Neural crest cell (in vitro differentiated cells): ENCODE data around the gene TESMIN. TPM values are rescaled to one million over a fixed set of nuclear protein-coding genes. Genes with fewer than 3 reads are reported as not detected.

Source experiments
- DNase-seq: peaks from one replicate; pipeline ENCODE4 v3.0.0; 2021; ENCODE audit warnings: low read depth, mixed read lengths, low spot score
- H3K27ac Mint-ChIP-seq: one replicate; pipeline ENCODE4 v1.8.0; 2021; ENCODE audit warnings: mild to moderate bottlenecking, mixed read lengths; ENCODE audit not compliant: unreplicated experiment
- H3K27me3 Mint-ChIP-seq: 2 replicates; pipeline ENCODE4 v1.8.0; 2021; ENCODE audit warnings: low read depth, mild to moderate bottlenecking, mixed read lengths
- H3K36me3 Mint-ChIP-seq: 2 replicates; pipeline ENCODE4 v1.8.0; 2021; ENCODE audit warnings: low read depth, mild to moderate bottlenecking, mixed read lengths
- H3K4me1 Mint-ChIP-seq: 2 replicates; pipeline ENCODE4 v1.8.0; 2021; ENCODE audit warnings: mixed read lengths
- H3K4me3 Mint-ChIP-seq: one replicate; pipeline ENCODE4 v1.8.0; 2021; ENCODE audit warnings: mild to moderate bottlenecking, mixed read lengths
- H3K9me3 Mint-ChIP-seq: 2 replicates; pipeline ENCODE4 v1.8.0; 2021; ENCODE audit warnings: mixed read lengths
- CTCF ChIP-seq: fragments of 200-600 bp; sonication (generic); conservative IDR thresholded peaks from 2 replicates; pipeline ENCODE4 v1.5.0; 2021; ENCODE audit warnings: antibody characterized with exemption, mild to moderate bottlenecking
- total RNA-seq: library from RNA; stranded (reverse); gene quantifications from 2 replicates; pipeline ENCODE4 v1.2.1, GENCODE V29; 2021

TESMIN gene
- total RNA-seq, 1 donor from 2014 or later: 6.8 TPM

- no peak overlapping the region for H3K27ac Mint-ChIP-seq
- no peaks in the 10 kb centered on the region for H3K36me3 Mint-ChIP-seq
- no peak overlapping the region for H3K4me3 Mint-ChIP-seq
- no peaks in the 10 kb centered on the region for H3K27me3 Mint-ChIP-seq
- H3K9me3 Mint-ChIP-seq: no peaks in the 10 kb centered on the region
- TF ChIP-seq CTCF: no peak
- peaks cover 17% of the 10 kb centered on the region for H3K4me1 Mint-ChIP-seq
- no peak for DNase-seq
These were observed 7.8 kb downstream of the TESMIN start for GRCh38 chr11:68743539-68743938.

DNA sequence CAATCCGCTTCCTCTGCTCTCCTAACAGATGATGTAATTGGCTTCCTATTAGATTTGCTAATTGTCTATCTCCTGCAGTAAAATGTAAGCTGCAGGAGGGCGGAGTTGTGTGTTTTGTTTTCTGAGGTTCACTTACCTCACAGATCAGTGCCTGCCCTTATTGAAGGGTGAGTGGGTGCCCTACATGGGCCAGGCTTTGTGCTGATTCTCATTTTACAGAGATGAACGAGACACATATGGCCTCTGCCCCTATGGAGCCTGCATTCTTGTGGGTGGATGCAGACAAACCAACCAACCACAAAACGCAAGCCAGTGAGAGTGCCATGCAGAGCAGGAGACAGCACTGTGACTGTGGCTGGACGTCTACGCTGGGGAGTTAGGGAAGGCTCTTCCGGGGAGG lies 9.9 kb downstream of the TESMIN start:
- no peak for DNase-seq
- TF ChIP-seq CTCF: no peak
- H3K36me3 Mint-ChIP-seq: no peaks in the 10 kb centered on the region
- H3K27ac Mint-ChIP-seq: no peak overlapping the region
- no peaks in the 10 kb centered on the region for H3K27me3 Mint-ChIP-seq
- H3K9me3 Mint-ChIP-seq: no peaks in the 10 kb centered on the region
- no peak overlapping the region for H3K4me3 Mint-ChIP-seq
- H3K4me1 Mint-ChIP-seq: peaks cover 7% of the 10 kb centered on the region

DNA sequence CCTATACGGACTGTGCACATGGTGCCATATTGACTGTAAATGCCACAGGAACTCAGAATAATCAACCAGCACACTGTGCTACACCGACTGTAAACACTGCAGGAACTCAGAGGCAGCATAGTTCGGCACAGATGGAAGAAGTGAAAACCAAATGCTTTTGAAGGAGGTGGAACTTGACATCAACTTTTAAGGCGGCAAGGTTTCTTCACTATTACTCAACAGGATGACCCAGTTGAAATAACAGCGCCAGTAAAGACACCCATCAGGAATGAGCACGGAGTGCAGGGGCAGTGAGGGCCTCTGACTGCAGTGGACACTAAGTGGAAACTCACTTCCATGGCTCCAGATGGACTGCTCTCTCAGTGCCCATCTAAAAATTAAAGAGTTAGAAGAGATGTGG lies 15.7 kb downstream of the TESMIN start:
- Mint-ChIP-seq H3K36me3 (no peaks in the 10 kb centered on the region), H3K4me1 (no peaks in the 10 kb centered on the region), H3K4me3 (no peak overlapping the region), H3K27me3 (no peaks in the 10 kb centered on the region), H3K27ac (no peak overlapping the region), H3K9me3 (no peaks in the 10 kb centered on the region)
- TF ChIP-seq CTCF: no peak
- no peak for DNase-seq

DNA sequence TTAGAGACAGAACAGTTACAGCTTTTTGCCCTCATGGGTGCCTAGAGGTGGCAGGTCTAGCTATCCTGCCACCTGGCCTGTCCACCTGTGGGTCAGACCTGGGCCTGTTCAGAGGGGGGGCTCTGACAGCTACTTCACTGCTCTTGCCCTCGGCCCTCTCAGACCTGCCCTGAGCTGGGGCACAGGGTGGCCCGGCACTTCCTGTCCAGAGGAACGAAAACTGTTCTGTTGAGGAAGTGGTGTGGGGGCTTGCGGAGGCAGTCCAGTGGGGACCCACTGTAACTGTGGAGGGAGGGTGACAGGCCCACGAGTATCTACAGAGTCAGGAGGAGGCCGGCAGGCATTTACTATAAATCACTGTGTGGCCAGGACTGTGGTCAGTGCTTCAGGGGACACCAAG lies 16.2 kb downstream of the TESMIN start:
- no peaks in the 10 kb centered on the region for H3K27me3 Mint-ChIP-seq
- H3K36me3 Mint-ChIP-seq: no peaks in the 10 kb centered on the region
- H3K9me3 Mint-ChIP-seq: no peaks in the 10 kb centered on the region
- H3K4me1 Mint-ChIP-seq: no peaks in the 10 kb centered on the region
- no peak overlapping the region for H3K4me3 Mint-ChIP-seq
- no peak for TF ChIP-seq CTCF
- DNase-seq: no peak
- H3K27ac Mint-ChIP-seq: no peak overlapping the region

DNA sequence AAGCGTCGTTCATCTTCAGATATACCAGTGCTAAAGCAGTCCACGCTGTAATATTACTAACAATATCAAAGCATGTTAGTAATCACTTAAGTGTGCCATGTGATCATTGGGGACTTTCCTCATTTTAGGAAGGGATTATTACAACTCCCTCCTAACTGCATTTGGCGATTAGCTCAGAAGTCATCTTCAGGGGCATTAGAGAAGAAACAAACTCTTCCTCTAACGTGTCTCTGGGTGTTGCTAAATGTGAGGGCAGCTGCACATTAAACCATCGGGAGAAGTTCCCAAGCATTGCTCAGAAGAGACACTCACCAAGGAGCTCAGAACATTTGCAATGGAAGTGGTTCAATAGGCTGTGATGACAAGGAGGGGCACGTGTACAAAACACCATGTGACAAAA lies 17.2 kb downstream of the TESMIN start:
- H3K36me3 Mint-ChIP-seq: no peaks in the 10 kb centered on the region
- H3K27me3 Mint-ChIP-seq: no peaks in the 10 kb centered on the region
- no peak overlapping the region for H3K4me3 Mint-ChIP-seq
- DNase-seq: no peak
- no peaks in the 10 kb centered on the region for H3K9me3 Mint-ChIP-seq
- no peak overlapping the region for H3K27ac Mint-ChIP-seq
- H3K4me1 Mint-ChIP-seq: no peaks in the 10 kb centered on the region
- TF ChIP-seq CTCF: no peak

DNA sequence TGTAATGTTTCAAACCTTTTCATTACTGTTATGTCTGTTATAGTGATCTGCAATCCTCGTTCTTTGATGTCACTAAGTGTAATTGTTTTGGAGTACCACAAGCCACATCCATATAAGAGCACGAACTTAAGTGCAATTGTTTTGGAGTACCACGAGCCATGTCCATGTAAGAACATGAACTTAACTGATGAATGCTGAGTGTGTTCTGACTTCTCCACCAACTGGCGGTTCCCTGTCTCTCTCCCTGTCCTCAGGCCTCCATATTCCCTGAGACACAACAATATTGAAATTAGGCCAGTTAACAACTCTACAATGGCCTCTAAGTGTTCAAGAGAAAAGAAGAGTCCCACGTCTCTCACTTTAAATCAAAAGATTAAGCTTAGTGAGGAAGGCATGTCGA lies 23.5 kb downstream of the TESMIN start:
- no peak for DNase-seq
- Mint-ChIP-seq H3K9me3 (no peaks in the 10 kb centered on the region), H3K36me3 (no peaks in the 10 kb centered on the region), H3K4me3 (no peak overlapping the region), H3K27ac (no peak overlapping the region), H3K4me1 (no peaks in the 10 kb centered on the region), H3K27me3 (peaks cover 17% of the 10 kb centered on the region)
- TF ChIP-seq CTCF: no peak
